GM18907 (cell line): Measurements from ENCODE around the gene FAF1.
"Not testable (repeated sequence)": the region's sequence is repeated elsewhere in the genome, so short reads cannot be mapped to it uniquely, and the experiment has no call there.

Experiments used
- ATAC-seq: cut with Tn5 transposase; IDR thresholded peaks from one replicate; pipeline ENCODE4 v1.9.1; 2021; ENCODE audit warnings: mild to moderate bottlenecking, moderate library complexity; ENCODE audit not compliant: unreplicated experiment

Gene FAF1

GRCh38 chr1:50858761-50859160 lies 101.3 kb downstream of the FAF1 start:
- ATAC-seq, result no peak

GRCh38 chr1:50857702-50858101 lies 102.4 kb downstream of the FAF1 start:
- no peak for ATAC-seq

DNA sequence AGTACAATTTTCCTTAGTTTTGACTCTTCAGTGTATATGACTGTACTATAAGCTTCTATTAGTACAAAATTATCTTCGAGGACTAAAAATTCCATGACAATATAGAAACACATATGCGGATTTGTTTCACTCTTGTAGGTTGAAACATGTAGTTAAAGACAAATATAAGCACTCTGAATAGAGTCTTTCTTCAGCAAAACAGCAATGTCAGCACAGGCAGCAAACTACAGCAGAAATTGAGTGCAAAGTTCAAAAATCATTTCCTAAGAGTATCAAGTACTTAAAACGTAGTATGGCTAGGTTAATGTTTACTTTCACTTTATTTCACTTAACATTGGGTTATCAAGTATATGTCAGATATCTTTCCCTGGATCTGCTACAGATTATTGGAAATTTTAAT lies 106.7 kb downstream of the FAF1 start:
- ATAC-seq, result no peak

DNA sequence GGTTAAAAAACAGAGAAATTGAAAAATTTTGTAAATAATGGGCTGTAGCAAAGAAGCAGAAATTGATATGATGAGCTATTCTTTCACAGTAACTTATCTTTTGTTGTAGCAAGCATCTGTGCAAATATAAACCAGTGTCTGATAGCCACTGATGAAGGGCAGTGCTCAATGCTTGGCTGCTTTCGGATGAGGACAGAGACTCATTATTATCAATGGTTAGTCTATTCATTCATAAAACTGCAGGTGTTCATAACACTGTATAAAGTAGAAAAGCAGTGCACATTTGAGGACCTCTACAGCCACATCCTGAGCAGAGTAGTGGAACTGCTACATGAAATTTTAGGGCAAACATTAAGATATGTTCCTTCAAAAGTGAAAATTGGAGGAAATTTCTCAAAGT lies 107.2 kb downstream of the FAF1 start:
- ATAC-seq, result no peak

DNA sequence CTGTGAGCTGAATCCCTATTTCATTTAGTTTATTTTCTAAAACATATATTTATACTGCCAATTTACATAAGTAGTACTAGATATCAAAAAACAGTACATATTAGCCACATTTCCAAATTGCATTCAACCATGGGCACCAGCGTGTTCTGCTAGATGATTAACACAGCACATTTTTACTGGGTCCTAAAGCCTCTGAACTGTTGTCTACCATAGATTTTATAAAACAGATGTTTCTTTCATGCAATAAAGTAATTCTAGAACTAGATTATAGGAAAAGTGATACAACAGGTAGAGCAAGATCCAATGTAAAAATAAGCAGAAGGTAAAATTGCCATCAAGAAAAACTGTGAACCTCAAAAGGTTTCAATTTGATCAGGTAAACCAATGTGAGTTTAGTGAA lies 108.6 kb downstream of the FAF1 start:
- ATAC-seq, result no peak

- ATAC-seq, result no peak
These were observed 109.0 kb downstream of the FAF1 start for GRCh38 chr1:50851034-50851433.

DNA sequence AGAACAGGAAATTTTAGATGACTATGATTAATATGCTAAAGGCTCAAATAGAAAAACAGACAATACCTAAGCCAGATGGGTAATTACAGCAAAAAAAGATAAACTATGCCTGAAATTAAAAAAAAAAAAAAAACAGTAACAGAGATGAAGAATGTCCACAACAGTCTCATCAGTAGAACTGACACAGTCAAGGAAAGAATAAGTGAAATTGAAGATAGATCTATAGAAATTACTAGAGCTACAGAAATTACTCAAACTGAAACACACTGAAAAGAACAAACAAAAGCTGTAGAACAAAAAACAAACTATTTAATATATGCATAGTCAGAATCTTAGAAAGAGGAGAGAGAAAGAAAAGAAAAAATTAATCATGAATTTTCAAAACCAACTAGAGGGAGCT lies 112.8 kb downstream of the FAF1 start:
- ATAC-seq, result no peak

GRCh38 chr1:50846224-50846839 lies 113.7 kb downstream of the FAF1 start:
- no peak for ATAC-seq

DNA sequence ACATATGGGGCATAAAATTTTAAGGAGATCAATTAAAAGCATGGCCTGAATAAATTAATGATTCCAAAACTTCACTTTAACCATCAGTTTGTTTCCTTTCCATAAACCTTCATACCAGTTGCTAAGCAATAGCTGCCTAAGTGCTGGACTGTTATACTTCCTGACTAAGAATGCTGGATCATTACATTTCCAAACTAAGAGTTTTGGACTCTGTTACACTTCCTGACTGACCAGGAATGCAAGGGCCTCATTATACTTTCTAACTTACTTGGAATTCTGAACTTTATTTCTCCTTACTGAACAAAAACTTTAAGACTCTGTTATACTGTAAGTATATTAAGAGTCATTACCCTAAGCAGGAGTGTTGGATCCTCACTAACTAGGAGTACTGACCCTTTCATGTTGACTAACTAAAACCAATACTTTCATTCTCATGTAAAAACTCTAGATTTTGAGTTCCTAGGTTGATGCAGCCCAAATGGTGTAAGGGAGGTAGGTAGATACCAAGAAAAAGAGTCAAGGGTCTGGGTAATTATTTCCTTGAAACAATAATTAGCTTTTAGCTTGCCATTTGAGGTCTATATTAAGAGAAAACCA lies 118.2 kb downstream of the FAF1 start:
- no peak for ATAC-seq

DNA sequence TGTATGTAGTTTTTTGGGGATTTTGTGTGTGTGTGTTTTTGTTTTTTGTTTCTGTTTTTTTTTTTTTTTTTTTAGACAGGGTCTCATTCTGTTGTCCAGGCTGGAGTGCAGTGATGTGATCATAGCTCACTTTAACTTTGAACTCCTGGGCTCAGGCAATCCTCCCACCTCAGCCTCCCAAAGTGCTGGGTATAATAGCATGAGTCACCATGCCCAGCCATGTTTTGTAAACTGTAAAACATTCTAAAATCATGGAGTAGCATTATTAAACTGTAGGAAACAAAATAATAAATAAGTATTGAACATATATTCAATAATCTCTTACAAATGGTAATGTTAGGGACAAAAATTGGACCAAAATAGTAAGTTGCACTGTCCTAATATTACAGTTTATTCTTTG lies 124.0 kb downstream of the FAF1 start:
- no peak for ATAC-seq

GRCh38 chr1:50833216-50833615 lies 126.9 kb downstream of the FAF1 start:
- ATAC-seq, result no peak

DNA sequence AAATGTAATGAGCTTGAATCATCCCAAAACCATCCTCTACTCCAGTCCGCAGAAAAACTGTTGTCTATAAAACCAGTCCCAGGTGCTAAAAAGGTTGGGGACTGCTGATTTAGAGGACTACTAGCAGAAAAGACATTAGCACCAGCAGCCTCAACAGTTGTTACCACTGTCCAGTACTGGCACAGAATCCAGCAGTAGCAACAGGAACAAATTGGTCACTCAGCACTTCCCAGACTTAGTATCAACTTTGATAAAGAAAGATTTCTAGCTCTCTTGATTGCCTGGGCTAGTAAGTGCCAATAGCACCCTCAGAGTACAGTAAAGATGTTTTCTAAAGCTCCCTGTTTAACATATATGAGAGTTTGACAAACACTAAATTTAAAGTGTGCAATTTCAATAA lies 127.9 kb downstream of the FAF1 start:
- no peak for ATAC-seq

- ATAC-seq, result no peak
These were observed 128.6 kb downstream of the FAF1 start for GRCh38 chr1:50831300-50832061.

GRCh38 chr1:50830621-50831020 lies 129.4 kb downstream of the FAF1 start:
- no peak for ATAC-seq

- no peak for ATAC-seq
These were observed 130.8 kb downstream of the FAF1 start for GRCh38 chr1:50829014-50829958.

DNA sequence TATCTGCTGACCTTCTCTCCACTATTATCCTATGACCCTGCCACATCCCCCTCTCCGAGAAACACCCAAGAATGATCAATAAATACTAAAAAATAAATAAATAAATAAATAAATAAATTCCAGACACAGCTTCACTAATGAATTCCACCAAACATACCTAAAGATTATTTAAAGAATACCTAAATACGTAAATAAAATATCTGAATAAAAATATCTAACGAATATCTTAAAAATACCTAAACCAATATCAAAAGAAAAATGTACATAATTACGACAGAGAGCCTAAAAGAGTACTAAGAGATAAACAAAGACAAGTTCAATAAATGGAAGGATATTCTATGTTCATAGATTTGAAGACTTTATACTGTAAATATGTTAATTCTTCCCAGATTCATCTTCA lies 132.5 kb downstream of the FAF1 start:
- ATAC-seq, result no peak

DNA sequence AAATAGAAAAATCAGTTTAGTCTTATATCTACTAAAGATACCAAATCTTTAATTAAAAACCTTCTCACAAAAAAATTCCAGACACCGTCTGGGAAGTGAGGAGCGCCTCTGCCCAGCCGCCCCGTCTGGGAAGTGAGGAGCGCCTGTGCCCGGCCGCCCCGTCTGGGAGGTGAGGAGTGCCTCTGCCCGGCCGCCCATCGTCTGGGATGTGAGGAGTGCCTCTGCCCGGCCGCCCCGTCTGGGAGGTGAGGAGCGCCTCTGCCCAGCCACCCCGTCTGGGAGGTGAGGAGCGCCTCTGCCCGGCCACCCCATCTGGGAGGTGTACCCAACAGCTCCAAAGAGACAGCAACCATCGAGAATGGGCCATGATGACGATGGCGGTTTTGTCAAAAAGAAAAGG lies 133.3 kb downstream of the FAF1 start:
- not testable (repeated sequence) for ATAC-seq

- ATAC-seq, result no peak
These were observed 137.9 kb downstream of the FAF1 start for GRCh38 chr1:50822035-50822776.

DNA sequence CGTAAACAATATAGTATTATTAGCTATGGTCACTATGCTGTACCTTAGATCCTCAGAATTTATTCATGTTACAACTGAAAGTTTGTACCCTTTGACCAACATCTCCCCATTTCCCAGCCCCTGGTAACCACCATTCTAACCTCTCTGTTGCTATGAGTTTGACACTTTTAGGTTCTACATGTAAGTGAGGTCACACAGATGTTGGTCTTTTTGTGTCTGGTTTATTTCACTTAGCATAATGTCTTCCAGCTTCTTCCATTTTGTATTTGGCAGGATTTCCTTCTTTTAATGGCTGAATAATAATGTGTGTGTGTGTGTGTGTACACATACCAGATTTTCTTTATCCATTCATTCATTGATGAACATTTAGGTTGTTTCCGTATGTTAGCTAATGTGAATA lies 139.5 kb downstream of the FAF1 start:
- ATAC-seq, result no peak

DNA sequence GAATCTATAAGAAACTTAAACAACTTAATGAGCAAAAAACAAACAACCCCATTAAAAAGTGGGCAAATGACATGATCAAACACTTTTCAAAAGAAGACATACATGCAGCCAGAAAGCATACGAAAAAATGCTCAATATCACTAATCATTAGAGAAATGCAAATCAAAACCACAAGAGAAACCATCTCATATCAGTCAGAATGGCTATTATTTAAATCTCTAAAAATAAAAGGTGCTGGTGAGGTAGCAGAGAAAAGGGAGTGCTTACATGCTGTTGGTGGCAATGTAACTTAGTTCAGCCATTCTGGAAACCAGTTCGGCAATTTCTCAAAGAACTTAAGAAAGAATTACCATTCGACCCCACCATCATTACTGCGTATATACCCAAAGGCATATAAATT lies 147.7 kb downstream of the FAF1 start:
- no peak for ATAC-seq

- ATAC-seq, result no peak
These were observed 151.8 kb downstream of the FAF1 start for GRCh38 chr1:50808296-50808695.
